ENCODE measurements around the gene AIDA. TPM values are rescaled to one million over a fixed set of nuclear protein-coding genes. Genes with fewer than 3 reads are reported as not detected.

AIDA gene
- total RNA-seq, 2 donors from 2014 or later: 129 to 136 TPM

DNA sequence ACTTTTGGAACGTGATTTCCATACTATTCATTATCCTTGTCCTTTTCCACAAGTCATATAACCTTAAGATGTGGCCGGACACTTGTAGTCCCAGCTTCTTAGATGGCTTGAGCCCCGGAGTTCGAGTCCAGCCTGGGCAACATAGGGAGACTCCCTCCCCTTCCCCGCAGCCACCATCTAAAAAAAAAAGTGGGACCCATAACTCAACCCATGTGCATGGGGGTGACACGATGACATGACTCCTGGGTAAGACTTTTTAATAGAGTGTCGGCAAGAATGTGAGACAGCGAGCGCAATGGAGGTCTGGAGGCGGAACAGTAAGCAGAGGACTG, 68.7 kb downstream of the AIDA start:
- peaks cover 23% of the 10 kb centered on the region for H3K36me3 Mint-ChIP-seq (ENCODE audit: low read depth)
- Histone ChIP-seq H3K4me1 (ENCODE audit: control insufficient read depth, insufficient read depth, low read length) (no peaks in the 10 kb centered on the region), H3K9me3 (ENCODE audit: control insufficient read depth, low read length) (no peaks in the 10 kb centered on the region), H3K27me3 (ENCODE audit: control insufficient read depth, insufficient read depth, low read length, poor library complexity, severe bottlenecking) (no peaks in the 10 kb centered on the region), H3K27ac (ENCODE audit: low read depth, low read length) (peak overlapping the region; percentile 78), H3K9ac (ENCODE audit: extremely low read depth, low read length, poor library complexity, severe bottlenecking) (peak overlapping the region; percentile 86), H3K36me3 (ENCODE audit: control insufficient read depth, insufficient read depth, low read length) (peaks cover 42% of the 10 kb centered on the region), H3K4me3 (ENCODE audit: low read length) (peak overlapping the region; percentile 97)
- H3K27me3 Mint-ChIP-seq (ENCODE audit: insufficient read depth): no peaks in the 10 kb centered on the region
- peak overlapping the region; percentile 82 for H3K4me3 Mint-ChIP-seq
- TF ChIP-seq, protein P1, sequence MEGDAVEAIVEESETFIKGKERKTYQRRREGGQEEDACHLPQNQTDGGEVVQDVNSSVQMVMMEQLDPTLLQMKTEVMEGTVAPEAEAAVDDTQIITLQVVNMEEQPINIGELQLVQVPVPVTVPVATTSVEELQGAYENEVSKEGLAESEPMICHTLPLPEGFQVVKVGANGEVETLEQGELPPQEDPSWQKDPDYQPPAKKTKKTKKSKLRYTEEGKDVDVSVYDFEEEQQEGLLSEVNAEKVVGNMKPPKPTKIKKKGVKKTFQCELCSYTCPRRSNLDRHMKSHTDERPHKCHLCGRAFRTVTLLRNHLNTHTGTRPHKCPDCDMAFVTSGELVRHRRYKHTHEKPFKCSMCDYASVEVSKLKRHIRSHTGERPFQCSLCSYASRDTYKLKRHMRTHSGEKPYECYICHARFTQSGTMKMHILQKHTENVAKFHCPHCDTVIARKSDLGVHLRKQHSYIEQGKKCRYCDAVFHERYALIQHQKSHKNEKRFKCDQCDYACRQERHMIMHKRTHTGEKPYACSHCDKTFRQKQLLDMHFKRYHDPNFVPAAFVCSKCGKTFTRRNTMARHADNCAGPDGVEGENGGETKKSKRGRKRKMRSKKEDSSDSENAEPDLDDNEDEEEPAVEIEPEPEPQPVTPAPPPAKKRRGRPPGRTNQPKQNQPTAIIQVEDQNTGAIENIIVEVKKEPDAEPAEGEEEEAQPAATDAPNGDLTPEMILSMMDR (conservative IDR thresholded peaks at IDR 0.05): no peak
- peaks cover 9% of the 10 kb centered on the region for H3K4me1 Mint-ChIP-seq
- DNase-seq: no peak
- H3K9me3 Mint-ChIP-seq: no peaks in the 10 kb centered on the region
- peak overlapping the region; percentile 96 for H3K27ac Mint-ChIP-seq
- 32 to 41% methylated on average over 5 to 10 of the region's 10 CpGs for WGBS, 2 experiments (ENCODE audit: insufficient coverage in 1 of 2, insufficient read length in 1 of 2)

DNA sequence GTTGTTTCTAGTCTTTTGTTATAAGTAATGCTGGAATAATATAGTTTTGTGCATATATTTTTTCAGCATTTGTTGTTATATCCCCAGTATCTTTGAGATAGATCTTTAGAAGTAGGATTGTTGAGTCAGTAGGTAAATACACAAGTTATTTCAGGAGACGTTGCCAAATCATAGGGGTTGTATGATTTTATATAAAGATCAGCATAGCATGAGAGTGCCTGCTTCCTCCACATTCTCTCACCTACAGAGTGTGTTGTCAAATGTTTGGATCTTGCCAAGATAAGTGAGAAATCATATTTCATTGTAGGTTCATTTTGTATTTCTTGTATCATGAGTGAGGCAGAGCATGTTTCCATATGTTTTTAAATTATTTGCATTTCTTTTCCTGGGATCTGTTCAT, 69.8 kb downstream of the AIDA start:
- Histone ChIP-seq H3K36me3 (ENCODE audit: control insufficient read depth, insufficient read depth, low read length) (peaks cover 48% of the 10 kb centered on the region), H3K9me3 (ENCODE audit: control insufficient read depth, low read length) (no peaks in the 10 kb centered on the region), H3K4me1 (ENCODE audit: control insufficient read depth, insufficient read depth, low read length) (no peaks in the 10 kb centered on the region), H3K27me3 (ENCODE audit: control insufficient read depth, insufficient read depth, low read length, poor library complexity, severe bottlenecking) (no peaks in the 10 kb centered on the region), H3K27ac (ENCODE audit: low read depth, low read length) (no peak overlapping the region), H3K4me3 (ENCODE audit: low read length) (no peak overlapping the region), H3K9ac (ENCODE audit: extremely low read depth, low read length, poor library complexity, severe bottlenecking) (no peak overlapping the region)
- peaks cover 9% of the 10 kb centered on the region for H3K4me1 Mint-ChIP-seq
- H3K27ac Mint-ChIP-seq: no peak overlapping the region
- no peak overlapping the region for H3K4me3 Mint-ChIP-seq
- no peaks in the 10 kb centered on the region for H3K9me3 Mint-ChIP-seq
- TF ChIP-seq, protein P1 (conservative IDR thresholded peaks at IDR 0.05): no peak
- peaks cover 25% of the 10 kb centered on the region for H3K36me3 Mint-ChIP-seq (ENCODE audit: low read depth)
- 95 to 100% methylated on average over 1 of the region's 1 CpG for WGBS, 2 experiments (ENCODE audit: insufficient coverage in 1 of 2, insufficient read length in 1 of 2)
- no peaks in the 10 kb centered on the region for H3K27me3 Mint-ChIP-seq (ENCODE audit: insufficient read depth)
- no peak for DNase-seq

DNA sequence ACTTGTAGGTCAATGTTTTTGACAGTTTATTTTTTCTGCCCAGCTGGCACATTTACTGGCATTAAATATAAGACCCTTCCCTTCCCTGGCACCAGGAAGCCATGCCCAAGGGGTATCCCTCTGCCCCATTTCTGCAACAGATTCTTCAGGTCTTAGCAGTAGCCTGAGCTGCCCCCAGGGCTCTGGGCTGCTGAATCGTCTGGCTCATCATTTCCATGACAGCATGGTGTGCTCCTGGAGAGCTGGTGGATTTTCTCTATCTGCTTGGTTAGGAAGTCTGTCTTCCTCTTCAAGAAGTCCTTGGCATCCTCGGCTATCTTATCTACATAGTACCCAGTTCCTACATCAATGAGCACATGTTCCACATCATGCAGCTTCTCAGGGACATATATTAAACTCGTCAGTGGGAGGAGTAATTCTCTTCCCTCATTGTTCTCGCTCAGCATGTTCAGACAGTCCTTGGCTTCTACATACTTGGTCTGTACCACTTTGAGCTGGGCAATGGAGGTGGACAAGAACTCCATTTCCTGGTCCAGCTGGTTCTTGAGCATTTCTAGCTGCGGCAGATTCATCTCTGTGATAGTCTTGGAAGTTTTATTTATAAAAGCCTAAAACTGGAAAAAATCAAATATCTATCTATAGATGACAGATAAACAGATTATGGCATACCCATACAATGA, 70.9 kb downstream of the AIDA start:
- Mint-ChIP-seq H3K4me1 (peaks cover 9% of the 10 kb centered on the region), H3K27me3 (ENCODE audit: insufficient read depth) (no peaks in the 10 kb centered on the region), H3K9me3 (no peaks in the 10 kb centered on the region), H3K4me3 (no peak overlapping the region), H3K36me3 (ENCODE audit: low read depth) (peaks cover 27% of the 10 kb centered on the region), H3K27ac (no peak overlapping the region)
- Histone ChIP-seq H3K27ac (ENCODE audit: low read depth, low read length) (no peak overlapping the region), H3K9me3 (ENCODE audit: control insufficient read depth, low read length) (no peaks in the 10 kb centered on the region), H3K4me1 (ENCODE audit: control insufficient read depth, insufficient read depth, low read length) (no peaks in the 10 kb centered on the region), H3K9ac (ENCODE audit: extremely low read depth, low read length, poor library complexity, severe bottlenecking) (no peak overlapping the region), H3K4me3 (ENCODE audit: low read length) (no peak overlapping the region), H3K36me3 (ENCODE audit: control insufficient read depth, insufficient read depth, low read length) (peaks cover 45% of the 10 kb centered on the region), H3K27me3 (ENCODE audit: control insufficient read depth, insufficient read depth, low read length, poor library complexity, severe bottlenecking) (no peaks in the 10 kb centered on the region)
- 84 to 89% methylated on average over 3 to 5 of the region's 5 CpGs for WGBS, 2 experiments (ENCODE audit: insufficient coverage in 1 of 2, insufficient read length in 1 of 2)
- TF ChIP-seq, protein P1 (conservative IDR thresholded peaks at IDR 0.05): no peak
- DNase-seq: no peak

All from endodermal cell (in vitro differentiated cells).